Astrocyte of the spinal cord (primary cell): Measurements from ENCODE around the gene KCNK16.

Experiments used
- DNase-seq: peaks from one replicate; pipeline ENCODE4 v3.0.0; 2011; ENCODE audit warnings: low read depth, low spot score
- H3K4me3 ChIP-seq: 2 replicates; pipeline ENCODE4 v1.5.1; 2011; ENCODE audit warnings: low read depth, mild to moderate bottlenecking, low read length, moderate library complexity
- CTCF ChIP-seq: IDR thresholded peaks from 2 replicates; pipeline ENCODE4 v1.5.1; 2012; ENCODE audit warnings: low read depth, mild to moderate bottlenecking, low read length, inconsistent platforms
- in situ Hi-C: cut with HindIII; loops from 2 replicates; pipeline ENCODE4 v1.10.0; 2017; ENCODE audit warnings: low sequenced_read_pairs

Gene KCNK16

DNA sequence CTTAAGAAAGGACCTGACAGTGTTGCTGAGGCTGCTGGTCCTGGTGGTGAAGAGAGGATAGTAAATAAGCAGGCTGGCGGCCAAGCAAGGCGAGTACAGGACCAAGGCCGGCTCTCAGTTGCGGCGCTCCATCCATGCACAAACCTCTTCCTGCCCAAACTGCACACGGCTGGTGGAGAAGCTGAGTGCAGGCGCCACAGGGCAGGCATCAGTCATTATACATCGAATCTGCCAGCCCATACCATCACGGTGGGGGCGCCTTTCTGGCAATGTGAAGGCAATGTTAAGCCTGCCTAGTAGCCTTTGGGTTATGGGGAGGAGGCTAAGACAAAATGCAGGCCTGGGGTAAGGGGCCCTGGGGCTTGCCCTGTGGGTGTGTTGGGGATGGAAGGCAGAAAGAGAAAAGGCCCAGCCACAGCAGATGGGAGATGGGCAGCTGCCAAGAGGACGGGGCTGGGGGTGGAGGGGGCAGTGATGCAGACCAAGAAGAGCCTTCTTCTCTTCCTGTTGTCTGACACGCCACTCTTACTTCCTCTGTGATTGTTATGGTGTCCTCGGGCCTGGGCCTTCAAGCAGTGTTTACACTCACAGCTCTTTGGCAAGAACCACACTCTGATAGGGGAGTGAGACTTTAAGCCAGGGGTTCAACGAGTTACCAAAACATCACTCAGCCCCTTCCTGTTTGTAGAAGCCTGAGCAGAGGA is 20.3 kb upstream of the KCNK16 start:
- no peak overlapping the region for H3K4me3 ChIP-seq
- in situ Hi-C loops: no loop called here
- TF ChIP-seq CTCF: no peak
- DNase-seq: no peak

- in situ Hi-C loops: no loop called here
- no peak overlapping the region for H3K4me3 ChIP-seq
- no peak for TF ChIP-seq CTCF
- no peak for DNase-seq
Observed at GRCh38 chr6:39341937-39342336, 19.4 kb upstream of the KCNK16 start.

- no peak for TF ChIP-seq CTCF
- in situ Hi-C loops: no loop called here
- no peak for DNase-seq
- H3K4me3 ChIP-seq: no peak overlapping the region
Observed at GRCh38 chr6:39341352-39341751, 18.9 kb upstream of the KCNK16 start.

DNA sequence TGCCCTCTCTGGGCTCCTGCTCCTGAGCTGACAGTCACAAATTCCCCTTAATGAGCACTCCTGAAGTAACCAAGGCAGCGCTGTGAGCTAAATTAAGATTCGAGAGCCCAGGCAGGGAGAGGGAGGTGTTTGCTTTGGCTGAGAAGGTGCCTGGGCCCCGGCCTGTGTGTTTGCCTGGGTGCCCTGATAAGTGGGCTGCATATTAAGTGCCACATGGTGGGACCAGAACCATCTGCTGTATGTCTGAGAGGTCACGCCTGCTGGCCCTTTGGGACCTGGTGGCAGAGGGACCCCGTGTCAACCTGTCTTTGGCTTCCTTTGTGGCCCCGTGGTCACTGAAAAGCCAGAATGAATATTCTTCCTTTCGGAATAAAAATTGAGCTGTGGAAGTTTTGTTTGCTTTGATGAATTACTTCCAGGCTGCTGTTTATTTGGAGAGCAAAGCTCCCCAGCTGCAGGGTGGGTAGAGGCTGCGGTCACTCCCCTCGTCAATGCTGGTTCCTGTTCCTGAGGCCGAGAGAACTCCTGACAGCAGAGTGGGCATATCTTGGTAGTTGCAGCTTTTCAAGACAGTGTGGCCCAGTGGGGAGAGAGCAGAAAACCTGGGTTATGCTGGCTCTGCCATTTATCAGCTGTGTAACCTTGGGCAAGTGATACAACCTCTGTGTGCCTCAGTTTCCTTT is 17.5 kb upstream of the KCNK16 start:
- in situ Hi-C loops: no loop called here
- TF ChIP-seq CTCF: no peak
- no peak for DNase-seq
- no peak overlapping the region for H3K4me3 ChIP-seq

GRCh38 chr6:39339096-39339867 is 16.8 kb upstream of the KCNK16 start:
- no peak for DNase-seq
- no peak for TF ChIP-seq CTCF
- H3K4me3 ChIP-seq: no peak overlapping the region
- in situ Hi-C loops: no loop called here

DNA sequence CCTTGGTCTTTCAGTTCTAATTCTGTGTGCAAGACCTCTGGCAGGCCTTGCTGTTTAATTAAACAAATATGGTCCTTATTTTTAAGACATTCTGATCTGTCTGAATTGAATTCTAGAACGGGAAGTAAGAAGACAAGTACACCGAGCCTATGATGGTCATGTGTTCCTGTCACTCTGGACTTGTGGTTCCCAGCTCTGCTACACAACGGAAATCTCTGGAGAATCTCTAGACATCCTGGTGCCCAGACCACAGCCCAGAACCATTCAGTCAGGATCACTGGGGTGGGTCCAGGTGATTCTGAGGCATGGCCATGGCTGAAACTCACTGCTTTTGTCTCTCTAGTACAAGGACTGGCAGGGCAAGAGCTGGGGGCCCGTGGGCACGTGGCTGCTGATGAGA is 15.9 kb upstream of the KCNK16 start:
- in situ Hi-C loops: no loop called here
- H3K4me3 ChIP-seq: no peak overlapping the region
- no peak for TF ChIP-seq CTCF
- DNase-seq: no peak
